IMR-90 (cell line): ENCODE data around the gene LINC00632. TPM values are rescaled to one million over a fixed set of nuclear protein-coding genes. Genes with fewer than 3 reads are reported as not detected.

Experiments used
- ATAC-seq: fragments of 200-7000 bp; cut with Tn5 transposase; 2 replicates; pipeline ENCODE4 v1.9.1; 2020; ENCODE audit warnings: low read depth, mild to moderate bottlenecking, moderate library complexity
- BruUV-seq: library from RNA; stranded (reverse); fragments of 400-500 nt; replicated peaks from 2 replicates; lab custom pipeline; 2021; lab: Mats Ljungman, UMichigan
- CTCF ChIA-PET: fragments of 300-600 bp; formaldehyde crosslinking; extraction: SDS; loops from one replicate; lab custom pipeline; 2021; ENCODE audit warnings: antibody characterized with exemption; lab: Yijun Ruan, JAX
- POLR2A ChIA-PET: fragments of 300-600 bp; sonication (Branson Sonifier 250); formaldehyde crosslinking; loops from one replicate; lab custom pipeline; 2022; ENCODE audit warnings: antibody characterized with exemption; ENCODE audit not compliant: unreplicated experiment; lab: Charles Lee
- DNase-seq: peaks from one replicate; pipeline ENCODE4 v3.0.0; 2013
- H2AFZ ChIP-seq: replicated peaks from 2 replicates; pipeline ENCODE3; 2013; ENCODE audit warnings: low read length, mild to moderate bottlenecking; ENCODE audit not compliant: poor library complexity
- H2AK5ac ChIP-seq: 2 replicates; pipeline ENCODE4 v1.6.1; 2013; ENCODE audit warnings: low read depth, low read length, inconsistent platforms
- H2AK9ac ChIP-seq: replicated peaks from 2 replicates; pipeline ENCODE3; 2013; ENCODE audit warnings: mild to moderate bottlenecking, low read depth, low read length, moderate library complexity; ENCODE audit not compliant: poor library complexity
- H2BK120ac ChIP-seq: 2 replicates; pipeline ENCODE4 v1.6.1; 2013; ENCODE audit warnings: low read depth, low read length, inconsistent platforms
- H2BK15ac ChIP-seq: 3 replicates; pipeline ENCODE4 v1.6.1; 2013; ENCODE audit warnings: low read depth, low read length, inconsistent platforms
- H2BK20ac ChIP-seq: 2 replicates; pipeline ENCODE4 v1.6.1; 2013; ENCODE audit warnings: low read depth, mild to moderate bottlenecking, inconsistent platforms, low read length, moderate library complexity
- H2BK5ac ChIP-seq: 2 replicates; pipeline ENCODE4 v1.6.1; 2013; ENCODE audit warnings: mild to moderate bottlenecking, low read depth, low read length, inconsistent platforms; ENCODE audit not compliant: poor library complexity, severe bottlenecking
- H3K14ac ChIP-seq: replicated peaks from 2 replicates; pipeline ENCODE4 v1.6.1; 2013; ENCODE audit warnings: low read depth, low read length, inconsistent platforms
- H3K18ac ChIP-seq: 2 replicates; pipeline ENCODE4 v1.6.1; 2013; ENCODE audit warnings: low read depth, low read length, control low read depth
- H3K23ac ChIP-seq: 2 replicates; pipeline ENCODE4 v1.6.1; 2013; ENCODE audit warnings: low read depth, low read length, inconsistent platforms
- H3K27ac ChIP-seq: 2 replicates; pipeline ENCODE4 v1.5.1; 2013; ENCODE audit warnings: mild to moderate bottlenecking, control low read depth, low read length; ENCODE audit not compliant: insufficient read depth
- H3K27me3 ChIP-seq: 2 replicates; pipeline ENCODE4 v1.6.1; 2013; ENCODE audit warnings: low read length; ENCODE audit not compliant: control insufficient read depth, insufficient read depth
- H3K36me3 ChIP-seq: 2 replicates; pipeline ENCODE4 v1.6.1; 2013; ENCODE audit warnings: low read length, mixed read lengths; ENCODE audit not compliant: control insufficient read depth, insufficient read depth
- H3K4ac ChIP-seq: 2 replicates; pipeline ENCODE4 v1.6.1; 2013; ENCODE audit warnings: low read depth, low read length, inconsistent platforms
- H3K4me1 ChIP-seq: 2 replicates; pipeline ENCODE4 v1.6.1; 2013; ENCODE audit warnings: low read length, mixed read lengths; ENCODE audit not compliant: control insufficient read depth, insufficient read depth
- H3K4me2 ChIP-seq: 2 replicates; pipeline ENCODE4 v1.6.1; 2013; ENCODE audit warnings: low read depth, mild to moderate bottlenecking, control low read depth, low read length, moderate library complexity
- H3K4me3 ChIP-seq: 2 replicates; pipeline ENCODE4 v1.5.1; 2013; ENCODE audit warnings: low read depth, mild to moderate bottlenecking, control low read depth, low read length, moderate library complexity; ENCODE audit not compliant: insufficient read depth
- H3K56ac ChIP-seq: 2 replicates; pipeline ENCODE4 v1.6.1; 2013; ENCODE audit warnings: low read length, inconsistent platforms; ENCODE audit not compliant: insufficient read depth; ENCODE audit errors: extremely low read depth
- H3K79me1 ChIP-seq, 2 experiments: 2 replicates each; pipeline ENCODE4 v1.6.1; 2013; ENCODE audit warnings: low read length in 2 of 2, inconsistent platforms in 1 of 2, low read depth in 1 of 2
- H3K9ac ChIP-seq: 2 replicates; pipeline ENCODE4 v1.6.1; 2013; ENCODE audit warnings: low read depth, low read length, control low read depth
- H3K9me1 ChIP-seq: 2 replicates; pipeline ENCODE4 v1.6.1; 2013; ENCODE audit warnings: low read length, inconsistent platforms; ENCODE audit not compliant: insufficient read depth
- H3K9me3 ChIP-seq: 2 replicates; pipeline ENCODE4 v1.6.1; 2013; ENCODE audit warnings: low read length; ENCODE audit not compliant: control insufficient read depth, insufficient read depth
- H4K20me1 ChIP-seq: 2 replicates; pipeline ENCODE4 v1.6.1; 2013; ENCODE audit warnings: low read length, inconsistent platforms; ENCODE audit not compliant: insufficient read depth
- H4K5ac ChIP-seq: 2 replicates; pipeline ENCODE4 v1.6.1; 2013; ENCODE audit warnings: mild to moderate bottlenecking, low read depth, low read length, control low read depth
- H4K8ac ChIP-seq, 2 experiments: 2 replicates each; pipeline ENCODE4 v1.6.1; 2013; ENCODE audit warnings: low read depth in 2 of 2, low read length in 2 of 2, control low read depth in 1 of 2, inconsistent platforms in 1 of 2
- H4K91ac ChIP-seq: 2 replicates; pipeline ENCODE4 v1.6.1; 2013; ENCODE audit warnings: low read depth, low read length, inconsistent platforms; ENCODE audit not compliant: insufficient read depth
- CEBPB ChIP-seq: IDR thresholded peaks from 2 replicates; pipeline ENCODE4 v1.6.1; 2012; ENCODE audit warnings: low read depth, low read length, improper control_type of control experiment
- FOS ChIP-seq: fragments of 150-350 bp; IDR thresholded peaks from 2 replicates; pipeline ENCODE4 v1.6.1; 2016; ENCODE audit warnings: low read depth, low read length
- NFE2L2 ChIP-seq: fragments of 150-350 bp; IDR thresholded peaks from 2 replicates; pipeline ENCODE4 v1.6.1; 2016; ENCODE audit warnings: low read depth, mild to moderate bottlenecking, low read length
- POLR2A ChIP-seq: IDR thresholded peaks from 2 replicates; pipeline ENCODE4 v1.6.1; 2012; ENCODE audit warnings: mild to moderate bottlenecking, low read depth, low read length
- USF2 ChIP-seq: fragments of 150-350 bp; IDR thresholded peaks from 2 replicates; pipeline ENCODE4 v1.6.1; 2017; ENCODE audit warnings: mild to moderate bottlenecking, antibody characterized with exemption, low read length, low read depth
- WGBS, 2 experiments: methylation state at CpG; one replicate each; pipeline versions ENCODE4 v1.1.5 to v1.1.7; 2013; ENCODE audit warnings: missing lambda C conversion rate in 2 of 2; ENCODE audit not compliant: insufficient read length in 1 of 2; ENCODE audit errors: extremely low coverage in 2 of 2; 5-methylcytosine and 5-hydroxymethylcytosine counted together
- dilution Hi-C: fragments of 300-500 bp; cut with HindIII; formaldehyde crosslinking; loops from one replicate; pipeline ENCODE4 v1.14.3; 2018; ENCODE audit warnings: low sequenced_read_pairs; ENCODE audit not compliant: unreplicated experiment
- in situ Hi-C: fragments of 300-500 bp; cut with MboI; formaldehyde crosslinking; loops from 3 replicates; pipeline ENCODE4 v1.14.3; 2019; ENCODE audit warnings: low sequenced_read_pairs, inconsistent platforms, mixed read lengths
- intact Hi-C: fragments of 100-400 bp; cut with micrococcal nuclease; formaldehyde crosslinking; loops from 2 replicates; pipeline ENCODE4 v1.10.0; 2022
- polyA plus RNA-seq, 3 experiments: library from polyadenylated mRNA; depleted of rRNA; stranded (reverse); fragments of >200 nt; gene quantifications; 2 replicates each; pipeline ENCODE4 v1.2.3, GENCODE V29; 2012; ENCODE audit warnings: low replicate concordance in 1 of 3
- total RNA-seq: library from RNA; depleted of rRNA; stranded (reverse); fragments of >200 nt; gene quantifications from 2 replicates; pipeline ENCODE4 v1.2.3, GENCODE V29; 2012

The LINC00632 gene
- total and polyA plus RNA-seq, 2 of the 4 experiments (the other 2 are of a cell fraction) = 7.2 to 25.0 TPM

DNA sequence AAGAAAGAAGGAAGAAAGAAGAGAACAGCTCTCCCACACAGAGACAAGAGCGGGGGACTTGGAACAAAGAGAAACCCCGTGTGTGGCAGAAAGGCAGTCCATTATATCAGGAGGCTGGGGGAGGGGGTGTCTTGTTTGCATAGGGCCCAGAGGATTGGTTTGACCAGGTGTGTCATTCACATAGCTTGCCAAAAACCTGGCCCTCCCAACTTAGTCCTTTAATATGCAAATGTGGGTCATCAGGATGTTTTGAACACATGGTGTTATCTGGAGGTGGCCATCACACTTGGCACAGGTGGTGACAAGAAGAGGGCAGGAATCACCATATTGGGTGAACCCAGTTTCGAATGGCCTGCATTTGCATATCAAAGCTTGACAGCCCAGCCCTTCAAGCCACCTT, 111.7 kb downstream of the LINC00632 start:
- ChIA-PET POLR2A (no interaction called here), CTCF (no interaction called here)
- whole genome bisulfite sequencing, 2 experiments = no CpG with 5 or more reads among the region's 3 CpGs

More for the DNA sequence above, 111.7 kb downstream of the LINC00632 start:
- Histone ChIP-seq H2BK20ac (no peak overlapping the region), H3K9me1 (no peaks in the 10 kb centered on the region), H3K27ac (no peak overlapping the region), H3K56ac (no peak overlapping the region), H3K4me1 (no peaks in the 10 kb centered on the region), H2BK120ac (no peak overlapping the region), H3K79me1 (no peaks in the 10 kb centered on the region), H4K8ac (no peak overlapping the region), H4K20me1 (no peaks in the 10 kb centered on the region), H2AK5ac (no peak overlapping the region), H4K91ac (no peak overlapping the region), H3K18ac (no peak overlapping the region), H3K14ac (no peak overlapping the region), H2AFZ (no peak overlapping the region), H3K4ac (no peak overlapping the region), H3K4me3 (no peak overlapping the region), H4K5ac (no peak overlapping the region), H2BK5ac (no peak overlapping the region), H3K9ac (no peak overlapping the region), H3K36me3 (no peaks in the 10 kb centered on the region), H3K27me3 (no peaks in the 10 kb centered on the region), H3K4me2 (no peak overlapping the region), H3K23ac (no peak overlapping the region), H3K9me3 (no peaks in the 10 kb centered on the region), H2AK9ac (no peak overlapping the region), H2BK15ac (no peak overlapping the region)
- ATAC-seq (no peak), DNase-seq (no peak)
- intact Hi-C loops (no loop called here), dilution Hi-C loops (no loop called here), in situ Hi-C loops (no loop called here)
- TF ChIP-seq CEBPB (no peak), POLR2A (no peak), USF2 (no peak), NFE2L2 (no peak), FOS (no peak)
- BruUV-seq = no TSS peak
